Dermis microvascular lymphatic vessel endothelial cell (primary cell): ENCODE data around the gene TRIAP1. TPM values are rescaled to one million over a fixed set of nuclear protein-coding genes. Genes with fewer than 3 reads are reported as not detected.

ENCODE experiments used
- total RNA-seq: library from RNA; depleted of rRNA; stranded (reverse); fragments of >200 nt; gene quantifications from 2 replicates; pipeline ENCODE4 v1.2.1, GENCODE V29; 2014

Gene TRIAP1
- total RNA-seq, 1 donor from 2014 or later, result 30.3 TPM

Other genes starting within 250 kb of the TRIAP1 start
- gene RPLP0, start 245.3 kb downstream of the TRIAP1 start, total RNA-seq, result 2,789 and 3,613 TPM in 2 replicates
- 49.3 and 73.2 TPM in 2 replicates for gene PXN, start 180.7 kb downstream of the TRIAP1 start, total RNA-seq
- gene RNU4-2, start 154.5 kb downstream of the TRIAP1 start, total RNA-seq, result under 0.01 TPM in 2 replicates
- gene RNU4-1, start 153.1 kb downstream of the TRIAP1 start, total RNA-seq, result under 0.01 TPM in 2 replicates
- gene SIRT4, start 144.1 kb downstream of the TRIAP1 start, total RNA-seq, result 1.5 and 1.8 TPM in 2 replicates
- not detected in 2 replicates for gene PLA2G1B, start 118.6 kb downstream of the TRIAP1 start, total RNA-seq
- gene MSI1, start 77.2 kb downstream of the TRIAP1 start, total RNA-seq, result not detected in 2 replicates
- gene COX6A1, start 8.3 kb downstream of the TRIAP1 start, total RNA-seq, result 417 and 434 TPM in 2 replicates
- gene GATC, start 60 bp upstream of the TRIAP1 start, total RNA-seq, result 16.9 and 19.3 TPM in 2 replicates
- gene SRSF9, start 23.4 kb upstream of the TRIAP1 start, total RNA-seq, result 259 and 284 TPM in 2 replicates
- gene DYNLL1, start 49.7 kb upstream of the TRIAP1 start, total RNA-seq, result 241 and 279 TPM in 2 replicates
- gene COQ5, start 82.8 kb upstream of the TRIAP1 start, total RNA-seq, result 16.6 and 25.7 TPM in 2 replicates
- 78.6 and 131 TPM in 2 replicates for gene RNF10, start 88.0 kb upstream of the TRIAP1 start, total RNA-seq
- 20.7 and 25.2 TPM in 2 replicates for gene POP5, start 135.0 kb upstream of the TRIAP1 start, total RNA-seq
- gene CABP1, start 194.2 kb upstream of the TRIAP1 start, total RNA-seq, result not detected in 2 replicates
- gene MLEC, start 240.8 kb upstream of the TRIAP1 start, total RNA-seq, result 31.7 and 45.1 TPM in 2 replicates